Kidney (tissue), 14 donors: ENCODE data around the gene MAD2L2. TPM values are rescaled to one million over a fixed set of nuclear protein-coding genes. Genes with fewer than 3 reads are reported as not detected.
A peak's percentile ranks its signal among the peaks of the same experiment; 100 is the strongest.

Experiments used
- DNase-seq, 5 donors: peaks; one replicate each; pipeline ENCODE4 v3.0.0-alpha.2; 2013 to 2020
- FAIRE-seq: peaks from 2 replicates; lab custom pipeline; 2012; peaks lifted over from hg19 to GRCh38; lab: Jason Lieb, UNC
- H3K27ac ChIP-seq, 2 donors: one replicate each; pipeline ENCODE4 v1.7.0; 2013; ENCODE audit warnings: low read depth in 2 of 2, low read length in 2 of 2, inconsistent platforms in 1 of 2
- H3K27me3 ChIP-seq: one replicate; pipeline ENCODE4 v1.7.1; 2013; ENCODE audit warnings: low read length, inconsistent platforms; ENCODE audit not compliant: control insufficient read depth, insufficient read depth
- H3K36me3 ChIP-seq, 3 donors: one replicate each; pipeline versions ENCODE4 v1.7.0 to v1.7.1; 2013; ENCODE audit warnings: low read length in 3 of 3, control low read depth in 1 of 3, inconsistent platforms in 1 of 3; ENCODE audit not compliant: insufficient read depth in 3 of 3, control insufficient read depth in 2 of 3
- H3K4me1 ChIP-seq, 3 donors: one replicate each; pipeline versions ENCODE4 v1.7.0 to v1.7.1; 2013; ENCODE audit warnings: low read length in 3 of 3, inconsistent platforms in 1 of 3, low read depth in 1 of 3; ENCODE audit not compliant: control insufficient read depth in 2 of 3, insufficient read depth in 2 of 3
- H3K4me3 ChIP-seq, 3 donors: one replicate each; pipeline versions ENCODE4 v1.7.0 to v1.8.1; 2013; ENCODE audit warnings: low read length in 3 of 3, control low read depth in 1 of 3, inconsistent platforms in 1 of 3
- H3K9ac ChIP-seq, 3 donors: one replicate each; pipeline versions ENCODE4 v1.7.0 to v1.7.1; 2013; ENCODE audit warnings: low read length in 3 of 3, control low read depth in 1 of 3, inconsistent platforms in 1 of 3
- H3K9me3 ChIP-seq, 3 donors: one replicate each; pipeline versions ENCODE4 v1.7.0 to v1.7.1; 2013; ENCODE audit warnings: low read length in 3 of 3, control low read depth in 1 of 3, inconsistent platforms in 1 of 3; ENCODE audit not compliant: control insufficient read depth in 2 of 3, insufficient read depth in 1 of 3
- CTCF ChIP-seq: IDR thresholded peaks from 3 replicates; pipeline ENCODE4 v1.5.1; 2012; ENCODE audit warnings: mild to moderate bottlenecking, moderate library complexity, borderline replicate concordance; ENCODE audit not compliant: insufficient read depth; ENCODE audit errors: extremely low read depth
- intact Hi-C: fragments of 100-400 bp; cut with DNase I; formaldehyde crosslinking; loops from one replicate; pipeline ENCODE4 v1.11.1; 2022
- polyA plus RNA-seq: library from polyadenylated mRNA; stranded (reverse); fragments of 350-450 nt; fragmentation: Illumina TruSeq; extraction: RNeasy Lipid Tissue Mini Kit (QIAGEN cat#74804); gene quantifications from one replicate; pipeline ENCODE4 v1.2.3, GENCODE V29; 2014; ENCODE audit warnings: low read depth, low replicate concordance; ENCODE audit not compliant: insufficient read depth
- total RNA-seq: library from RNA; stranded (reverse); fragmentation: NEBNext Ultra II Directional; extraction: Animal tissue kit (Norgen Biotek cat#: 25700); gene quantifications from one replicate; pipeline ENCODE4 v1.2.1, GENCODE V29; 2021
- donor health status: control.
- donor health status: control.
- donor health status: control.
- donor health status: control.
- donor health status: control.
- donor health status: DM: yes; HTN: yes; CAD: no.
- donor health status: Normal renal cell carcinoma (clear cell type).

The MAD2L2 gene
- total and polyA plus RNA-seq, 2 donors from 2014 or later, result 36.8 to 51.7 TPM

DNA sequence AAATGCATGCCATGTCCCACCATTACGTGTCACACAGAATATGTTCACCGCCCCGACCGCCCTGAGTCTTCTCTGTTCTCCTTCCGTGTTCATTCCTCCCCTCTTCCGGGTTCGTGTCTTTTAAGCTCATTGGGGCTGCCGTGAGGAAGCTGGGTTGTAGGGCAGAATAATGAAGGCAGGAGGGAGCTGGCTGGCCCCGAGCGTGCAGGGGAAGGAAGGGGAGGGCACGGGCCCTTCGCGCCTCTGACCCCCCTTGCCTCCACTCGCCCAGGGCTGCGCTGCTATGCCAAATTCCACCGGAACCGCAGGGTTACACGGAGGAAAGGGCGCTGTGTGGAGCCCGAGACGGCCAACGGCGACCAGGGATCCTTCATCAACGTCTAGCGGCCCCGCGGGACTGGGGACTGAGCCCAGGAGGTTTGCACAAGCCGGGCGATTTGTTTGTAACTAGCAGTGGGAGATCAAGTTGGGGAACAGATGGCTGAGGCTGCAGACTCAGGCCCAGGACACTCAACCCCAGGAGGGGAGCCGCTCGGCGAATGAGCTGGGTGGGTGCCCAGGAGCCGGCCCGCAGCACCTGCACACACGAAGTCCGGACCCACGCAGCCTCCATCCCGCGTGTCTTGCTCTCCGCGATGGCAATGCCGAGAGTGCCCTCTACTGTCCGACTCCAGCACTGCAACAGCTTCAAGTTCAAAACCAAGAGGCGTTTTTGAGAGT lies 38.5 kb upstream of the MAD2L2 start:
- Histone ChIP-seq H3K4me1 (peaks cover 0 to 6% (median 0%) of the 10 kb centered on the region in 3 donors), H3K4me3 (peak overlapping the region in 2 of 3 donors; percentile 33 to 42), H3K36me3 (no peaks in the 10 kb centered on the region), H3K9ac (peak overlapping the region in 1 of 3 donors; percentile 16), H3K27ac (no peak overlapping the region), H3K27me3 (no peaks in the 10 kb centered on the region), H3K9me3 (no peaks in the 10 kb centered on the region)
- peak; percentile 98 for TF ChIP-seq CTCF
- DNase-seq (peak; percentile 65 to 93 (median 75)), FAIRE-seq (no peak)
- intact Hi-C loops, result loop anchor here (10.0 kb wide), 1 partner anchor 55 kb away; the partner anchor contains the start of gene FBXO6

DNA sequence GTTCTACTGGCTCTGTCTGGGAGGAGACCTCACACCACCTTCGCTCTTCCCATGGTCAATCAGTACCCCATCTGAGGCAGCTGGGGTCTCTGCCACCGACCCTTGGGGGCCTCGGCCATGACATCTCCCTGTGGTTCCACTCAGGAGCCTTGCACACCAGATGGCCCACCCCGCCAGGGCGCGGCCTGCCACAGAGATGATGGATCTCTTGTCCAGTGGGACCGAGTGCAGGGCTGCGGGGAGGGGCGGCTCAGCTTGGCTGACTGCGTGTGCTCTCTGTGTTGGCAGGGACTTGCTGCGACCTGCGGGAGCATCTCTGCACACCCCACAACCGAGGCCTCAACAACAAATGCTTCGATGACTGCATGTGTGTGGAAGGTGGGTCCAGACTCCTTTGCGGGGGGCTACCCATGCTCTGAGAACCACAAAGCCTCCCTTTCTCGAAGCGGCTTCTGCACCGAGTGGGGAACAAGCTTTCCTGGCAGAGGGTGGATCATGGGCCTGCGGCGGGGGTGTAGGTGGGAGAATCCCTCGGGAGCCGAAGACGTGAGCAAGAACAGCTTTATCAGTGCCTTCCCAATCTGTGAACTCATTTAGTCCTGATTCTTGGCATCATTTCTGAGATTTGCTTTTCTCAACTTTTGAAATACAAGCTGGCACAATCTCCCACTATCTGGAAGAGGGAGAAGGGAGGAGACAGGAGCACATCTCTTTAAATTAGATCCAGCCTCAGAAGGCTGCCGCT lies 34.1 kb upstream of the MAD2L2 start:
- TF ChIP-seq CTCF, result no peak
- peak in 1 of 5 donors; percentile 16 for DNase-seq

GRCh38 chr1:11713095-11713494 lies 32.1 kb upstream of the MAD2L2 start:
- intact Hi-C loops, result loop anchor here (10.0 kb wide), 1 partner anchor 48 kb away; the partner anchor contains the start of gene FBXO6
- Histone ChIP-seq H3K27ac (no peak overlapping the region), H3K4me3 (no peak overlapping the region), H3K9me3 (no peaks in the 10 kb centered on the region), H3K27me3 (no peaks in the 10 kb centered on the region), H3K4me1 (peaks cover 0 to 5% (median 0%) of the 10 kb centered on the region in 3 donors), H3K36me3 (no peaks in the 10 kb centered on the region), H3K9ac (no peak overlapping the region)
- TF ChIP-seq CTCF, result no peak
- DNase-seq, result no peak
- no peak for FAIRE-seq

More for the DNA sequence above, 34.1 kb upstream of the MAD2L2 start:
- no peaks in the 10 kb centered on the region for H3K36me3 ChIP-seq
- H3K4me3 ChIP-seq, result no peak overlapping the region
- H3K4me1 ChIP-seq, result peaks cover 0 to 10% (median 0%) of the 10 kb centered on the region in 3 donors
- no peaks in the 10 kb centered on the region for H3K9me3 ChIP-seq
- intact Hi-C loops, result loop anchor here (10.0 kb wide), 1 partner anchor 50 kb away; the partner anchor contains the start of gene FBXO6
- H3K27me3 ChIP-seq, result no peaks in the 10 kb centered on the region
- H3K27ac ChIP-seq, result no peak overlapping the region
- H3K9ac ChIP-seq, result no peak overlapping the region
- no peak for FAIRE-seq
